GM20000 (cell line): ENCODE data around the gene ALG11.
A peak's percentile ranks its signal among the peaks of the same experiment; 100 is the strongest.

Source experiments
- DNase-seq: peaks from one replicate; pipeline ENCODE4 v3.0.0; 2012; ENCODE audit warnings: low spot score
- TF ChIP-seq, protein P1 (sequence below): IDR thresholded peaks from 2 replicates; pipeline ENCODE4 v1.5.1; 2012; ENCODE audit warnings: mild to moderate bottlenecking, control low read depth; ENCODE audit errors: extremely low read depth, missing control alignments

The ALG11 gene

DNA sequence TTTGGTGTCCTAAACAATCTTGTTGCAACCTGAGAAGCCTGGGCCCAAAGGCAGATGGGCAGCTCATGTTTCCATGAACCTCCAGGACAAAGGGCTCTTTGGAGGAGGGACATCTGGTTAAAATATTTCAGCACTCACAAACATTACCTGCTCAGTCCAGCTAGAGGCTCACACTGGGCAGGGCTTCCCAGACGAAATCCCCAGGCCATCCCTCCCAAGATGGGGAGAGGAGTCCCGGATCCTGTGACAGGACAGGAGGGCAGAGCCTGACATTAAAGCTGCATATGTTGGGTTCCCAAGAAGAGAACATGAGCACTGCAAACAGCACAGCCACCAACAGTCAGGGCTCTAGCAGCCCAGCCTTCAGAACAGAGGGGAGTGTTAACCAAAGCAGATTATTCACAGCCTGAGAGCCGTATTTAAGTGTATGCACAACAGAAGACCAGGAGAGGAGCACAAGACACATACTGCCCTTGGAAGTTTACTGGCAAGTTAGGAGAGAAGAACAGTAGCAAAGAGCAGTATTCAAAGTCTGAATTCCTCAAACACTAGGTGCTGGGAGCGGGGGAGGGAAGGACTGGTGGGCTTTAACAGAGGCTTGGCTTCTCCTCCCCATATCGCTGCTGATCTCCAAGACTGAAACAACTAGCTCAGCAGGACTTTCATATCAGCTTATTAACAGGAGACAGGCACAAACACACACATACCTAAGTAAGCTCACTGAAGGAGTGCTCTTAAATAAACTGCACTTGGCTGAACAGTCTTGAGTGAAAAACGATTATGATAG is 13.3 kb upstream of the ALG11 start:
- no peak for DNase-seq
- TF ChIP-seq, protein P1, sequence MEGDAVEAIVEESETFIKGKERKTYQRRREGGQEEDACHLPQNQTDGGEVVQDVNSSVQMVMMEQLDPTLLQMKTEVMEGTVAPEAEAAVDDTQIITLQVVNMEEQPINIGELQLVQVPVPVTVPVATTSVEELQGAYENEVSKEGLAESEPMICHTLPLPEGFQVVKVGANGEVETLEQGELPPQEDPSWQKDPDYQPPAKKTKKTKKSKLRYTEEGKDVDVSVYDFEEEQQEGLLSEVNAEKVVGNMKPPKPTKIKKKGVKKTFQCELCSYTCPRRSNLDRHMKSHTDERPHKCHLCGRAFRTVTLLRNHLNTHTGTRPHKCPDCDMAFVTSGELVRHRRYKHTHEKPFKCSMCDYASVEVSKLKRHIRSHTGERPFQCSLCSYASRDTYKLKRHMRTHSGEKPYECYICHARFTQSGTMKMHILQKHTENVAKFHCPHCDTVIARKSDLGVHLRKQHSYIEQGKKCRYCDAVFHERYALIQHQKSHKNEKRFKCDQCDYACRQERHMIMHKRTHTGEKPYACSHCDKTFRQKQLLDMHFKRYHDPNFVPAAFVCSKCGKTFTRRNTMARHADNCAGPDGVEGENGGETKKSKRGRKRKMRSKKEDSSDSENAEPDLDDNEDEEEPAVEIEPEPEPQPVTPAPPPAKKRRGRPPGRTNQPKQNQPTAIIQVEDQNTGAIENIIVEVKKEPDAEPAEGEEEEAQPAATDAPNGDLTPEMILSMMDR = no peak

DNA sequence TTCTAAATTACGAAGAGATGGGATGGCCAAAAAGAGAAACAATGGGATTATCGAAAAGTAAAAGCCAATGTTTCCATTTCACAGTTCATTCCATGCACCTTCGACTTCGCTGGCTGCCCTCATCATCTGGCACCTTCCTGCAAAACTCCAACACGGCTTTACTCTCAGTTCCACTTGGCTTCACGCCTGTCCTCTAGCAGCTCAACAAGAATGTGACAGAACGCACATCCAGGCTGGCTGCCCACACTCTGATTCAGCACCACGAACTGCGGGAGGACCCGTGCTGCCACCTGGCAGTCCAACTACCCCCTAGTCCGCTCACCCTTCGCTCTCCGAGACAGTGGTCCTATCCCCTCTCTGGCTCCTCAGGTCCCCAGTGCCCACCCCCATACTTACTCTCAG is 12.7 kb upstream of the ALG11 start:
- TF ChIP-seq, protein P1 = no peak
- no peak for DNase-seq

DNA sequence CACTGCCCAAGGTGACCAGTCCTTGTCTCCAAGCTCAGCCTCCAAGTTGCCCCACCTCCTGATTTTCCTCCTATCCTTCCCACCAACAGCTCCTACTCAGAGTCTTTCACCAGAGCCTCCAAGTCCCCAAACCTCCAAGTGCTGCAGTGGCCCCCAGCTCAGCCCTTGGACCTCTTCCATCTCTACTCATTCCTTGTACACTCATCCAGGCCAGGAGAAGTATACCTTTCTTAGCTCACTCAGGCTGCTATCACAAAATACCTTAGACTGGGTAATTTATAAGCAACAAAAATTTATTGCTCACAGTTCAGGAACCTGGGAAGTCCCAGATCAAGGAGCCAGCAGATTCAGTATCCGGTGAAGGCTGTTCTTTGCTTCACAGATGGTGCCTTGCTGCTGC is 12.3 kb upstream of the ALG11 start:
- no peak for DNase-seq
- TF ChIP-seq, protein P1 = no peak

DNA sequence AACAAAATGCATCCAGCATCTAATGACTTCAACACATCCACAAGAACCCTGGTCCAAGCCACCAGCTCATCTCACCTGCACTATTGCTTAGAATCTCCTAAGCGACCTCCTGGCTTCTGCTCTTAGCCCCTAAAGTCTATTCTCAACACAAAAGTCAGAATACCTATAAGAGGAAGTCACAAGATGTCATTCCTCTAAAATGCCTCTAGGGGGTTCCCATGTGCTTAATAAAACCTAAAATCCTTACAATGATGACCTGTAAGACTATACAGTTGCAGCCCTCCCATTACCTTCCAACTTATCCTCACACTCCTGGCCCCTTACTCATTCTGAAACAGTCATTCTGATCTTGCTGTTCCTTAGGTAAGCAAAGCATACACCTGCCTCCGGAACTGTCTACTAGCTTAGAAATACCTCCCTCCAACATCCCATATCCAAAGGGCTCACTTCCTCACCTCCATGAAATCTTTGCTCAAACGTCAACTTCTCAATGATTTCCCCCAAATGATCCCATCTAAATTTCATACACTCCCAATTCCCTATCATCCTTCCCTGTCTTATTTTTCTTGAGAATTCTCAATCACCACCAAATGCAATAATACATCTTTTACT is 11.0 kb upstream of the ALG11 start:
- DNase-seq = peak; percentile 70
- TF ChIP-seq, protein P1 = peak; percentile 27

DNA sequence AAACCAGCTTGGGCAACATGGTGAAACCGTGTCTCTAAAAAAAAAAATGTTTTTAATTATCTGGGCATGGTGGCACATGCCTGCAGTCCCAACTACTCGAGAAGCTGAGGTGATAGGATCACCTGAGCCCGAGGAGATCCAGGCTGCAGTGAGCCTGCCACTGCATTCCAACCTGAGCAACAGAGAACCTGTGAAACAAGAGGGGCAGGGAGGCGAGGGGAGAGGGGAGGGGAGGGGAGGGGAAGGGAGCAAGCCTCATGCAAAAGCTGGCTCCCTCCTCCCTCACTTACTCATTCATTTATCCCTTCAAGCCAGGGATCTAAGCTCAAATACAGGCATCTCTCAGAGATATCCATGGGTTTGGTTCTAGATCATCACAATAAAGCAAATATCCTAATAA is 9.8 kb upstream of the ALG11 start:
- DNase-seq = no peak
- TF ChIP-seq, protein P1 = no peak

DNA sequence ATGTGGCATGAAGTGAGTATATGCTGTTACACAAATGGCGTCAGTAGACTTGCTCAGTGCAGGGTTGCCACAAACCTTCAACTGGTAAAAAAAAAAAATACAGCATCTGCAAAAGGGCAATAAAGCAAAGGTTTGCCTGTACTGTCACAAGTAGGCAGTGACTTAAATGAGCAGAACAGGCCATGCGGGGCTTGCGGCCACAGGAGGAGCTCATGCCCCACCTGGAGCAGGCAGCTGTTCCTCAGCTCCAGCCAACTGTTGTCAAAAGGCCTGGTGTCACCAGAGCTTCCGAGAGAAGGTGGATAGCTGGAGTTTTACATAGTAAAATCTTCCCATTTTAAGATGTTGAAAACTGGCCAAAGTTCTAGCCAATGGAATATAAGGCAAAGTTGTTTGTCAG is 8.7 kb upstream of the ALG11 start:
- no peak for DNase-seq
- TF ChIP-seq, protein P1 = no peak

DNA sequence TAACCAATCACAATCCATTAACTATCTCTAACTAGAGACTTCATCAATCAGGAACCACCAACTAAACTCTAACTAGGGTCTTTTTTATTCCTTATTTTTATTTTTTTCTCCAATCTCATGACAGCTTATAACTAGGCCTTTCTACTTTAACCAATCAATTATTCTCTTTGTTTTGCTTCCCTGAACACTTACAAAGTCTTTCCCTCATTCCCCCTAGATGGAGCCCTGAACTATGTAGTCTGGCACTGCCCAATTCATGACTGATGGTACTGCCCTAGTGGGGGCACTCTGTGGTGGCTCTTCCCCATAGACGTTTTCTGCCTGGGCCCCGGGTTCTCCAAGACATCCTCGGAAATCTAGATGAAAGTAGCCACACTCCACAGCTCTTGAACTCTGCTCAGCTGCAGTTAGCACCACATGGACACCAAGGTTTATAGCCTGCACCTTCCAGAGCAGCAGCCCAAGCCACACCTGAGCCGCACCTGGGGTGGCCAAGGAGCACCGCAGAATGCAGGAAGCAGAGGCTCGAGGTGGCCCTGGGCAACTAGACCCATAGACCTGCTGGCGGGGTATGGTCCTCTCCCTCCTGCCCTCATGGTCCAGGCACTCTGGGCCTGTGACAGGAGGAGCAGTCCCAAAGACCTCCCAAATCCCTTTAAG is 7.6 kb upstream of the ALG11 start:
- TF ChIP-seq, protein P1 = no peak
- no peak for DNase-seq
